Heart right ventricle (tissue), 16 donors: ENCODE measurements around the gene COL4A4. TPM values are rescaled to one million over a fixed set of nuclear protein-coding genes. Genes with fewer than 3 reads are reported as not detected.
"Not testable (repeated sequence)": the region's sequence is repeated elsewhere in the genome, so short reads cannot be mapped to it uniquely, and the experiment has no call there.

Experiments
- ATAC-seq, 8 donors: fragments of 200-7000 bp; cut with Tn5 transposase; one replicate each; pipeline ENCODE4 v1.9.1; 2020; ENCODE audit warnings: mild to moderate bottlenecking in 8 of 8, moderate library complexity in 8 of 8, moderate number of reproducible peaks in 1 of 8
- DNase-seq, 2 donors: peaks; one replicate each; pipeline ENCODE4 v3.0.0-alpha.2; 2020
- H3K27ac ChIP-seq, 10 donors: fragments of 200-600 bp; sonication (generic) in 2 of 10; one replicate each; pipeline versions ENCODE4 v1.5.0 to v1.8.0; 2020 to 2022; ENCODE audit warnings: mild to moderate bottlenecking in 3 of 10
- H3K27me3 ChIP-seq, 7 donors: fragments of 200-600 bp; one replicate each; pipeline ENCODE4 v1.8.0; 2021 to 2022; ENCODE audit warnings: mild to moderate bottlenecking in 2 of 7
- H3K36me3 ChIP-seq, 9 donors: fragments of 200-600 bp; sonication (generic) in 1 of 9; one replicate each; pipeline versions ENCODE4 v1.5.0 to v1.8.0; 2020 to 2022; ENCODE audit warnings: mild to moderate bottlenecking in 2 of 9
- H3K4me1 ChIP-seq, 9 donors: fragments of 200-600 bp; sonication (generic) in 1 of 9; one replicate each; pipeline versions ENCODE4 v1.5.0 to v1.8.0; 2020 to 2022; ENCODE audit warnings: mild to moderate bottlenecking in 4 of 9
- H3K4me3 ChIP-seq, 10 donors: fragments of 200-600 bp; sonication (generic) in 2 of 10; one replicate each; pipeline versions ENCODE4 v1.5.0 to v1.8.0; 2020 to 2022; ENCODE audit warnings: mild to moderate bottlenecking in 7 of 10, moderate library complexity in 2 of 10
- H3K9me3 ChIP-seq, 11 donors: fragments of 200-600 bp in 10 of 11; sonication (generic) in 2 of 11; one replicate each; pipeline versions ENCODE4 v1.5.0 to v1.8.0; 2013 to 2022; ENCODE audit warnings: mild to moderate bottlenecking in 2 of 11, control low read depth in 1 of 11, moderate library complexity in 1 of 11
- CTCF ChIP-seq, 9 donors: fragments of 200-600 bp; sonication (generic) in 2 of 9; IDR thresholded peaks; one replicate each; pipeline versions ENCODE4 v1.5.0 to v1.8.0; 2021 to 2022; ENCODE audit warnings: antibody characterized with exemption in 9 of 9, mild to moderate bottlenecking in 5 of 9, moderate library complexity in 1 of 9
- WGBS, 2 donors: extraction: QIAGEN DNeasy Blood & Tissue Kit; methylation state at CpG; one replicate each; pipeline ENCODE4 v1.1.7; 2013; ENCODE audit warnings: inconsistent platforms in 1 of 2; 5-methylcytosine and 5-hydroxymethylcytosine counted together
- intact Hi-C, 10 donors: fragments of 100-400 bp; cut with DNase I; formaldehyde crosslinking; loops; one replicate each; pipeline versions ENCODE4 v1.11.1 to v1.14.2; 2022
- polyA plus RNA-seq, 2 donors: library from polyadenylated mRNA; stranded (reverse); fragments of 200-250 nt; gene quantifications; one replicate each; pipeline ENCODE4 v1.2.3, GENCODE V29; 2013
- total RNA-seq, 10 donors: library from RNA; stranded (reverse); fragmentation: NEBNext Ultra II Directional in 3 of 10; extraction: Animal tissue kit (Norgen Biotek cat#: 25700) in 3 of 10; gene quantifications; one replicate each; pipeline versions ENCODE4 v1.2.1 to v1.2.4, GENCODE V29; 2021 to 2023
- donor health status: Arrhythmogenic right ventricular cardiomyopathy.
- donor health status: ischemic (EF 13 %, LVEDD 7.1; RV severe dilation, severe dysfunction).
- donor health status: healthy with polysubstance abuse.
- donor health status: DM: no; HTN: yes; CAD: no.
- donor health status: DM: no; HTN: no; CAD: no.
- donor health status: ischemic (EF 25% LVEDD 6.9; RV normal size, moderate dysfunction).
- donor health status: ischemic (EF 25% LVEDD 5.7; RV mildly dilated, moderate dysfunction).
- donor health status: healthy.
- donor health status: DM: yes; HTN: yes; CAD: no.
- donor health status: Ischemic cardiomyopathy.
- donor health status: ischemic (EF 35%, LVEDD 5.7; RV mildly dilated, moderate dysfunction).
- donor health status: nonischemic (EF 11% LVEDD 7.7; RV severe dilation, severe dysfunction).
- donor health status: DM: yes; HTN: yes; CAD: no.
- donor health status: PGD.
- donor health status: ischemic (EF 29% LVEDD 5.4; RV normal size, mild dysfunction).
- donor health status: nonischemic (EF 23%, LVEDD 6.1; RV moderate dilation, normal function).

COL4A4 gene
- total and polyA plus RNA-seq, 12 donors, result 0.84 to 11.4 (median 4.1) TPM

- H3K9me3 ChIP-seq, result peaks cover 0 to 16% (median 0%) of the 10 kb centered on the region in 11 donors
- intact Hi-C loops, result no loop called here
- ATAC-seq, result no peak
- no peak overlapping the region for H3K4me3 ChIP-seq
- H3K27ac ChIP-seq, result no peak overlapping the region
- TF ChIP-seq CTCF (IDR thresholded peaks at IDR 0.05), result no peak
- H3K4me1 ChIP-seq, result no peaks in the 10 kb centered on the region
- no peaks in the 10 kb centered on the region for H3K27me3 ChIP-seq
- 74 to 75% methylated on average over 6 of the region's 6 CpGs for WGBS, 2 donors
- DNase-seq, result no peak
- peaks cover 0 to 69% (median 3%) of the 10 kb centered on the region in 9 donors for H3K36me3 ChIP-seq
These were observed 84.3 kb downstream of the COL4A4 start for GRCh38 chr2:227079726-227080125.

- intact Hi-C loops, H3K27ac ChIP-seq, H3K4me3 ChIP-seq, H3K27me3 ChIP-seq, DNase-seq, ATAC-seq, H3K4me1 ChIP-seq: not testable (repeated sequence)
- H3K36me3 ChIP-seq, result peaks cover 0 to 11% (median 0%) of the 10 kb centered on the region in 9 donors
- peaks cover 0 to 10% (median 0%) of the 10 kb centered on the region in 11 donors for H3K9me3 ChIP-seq
- WGBS, 2 donors, result 69 to 76% methylated on average over 14 of the region's 14 CpGs
These were observed 98.9 kb downstream of the COL4A4 start for GRCh38 chr2:227065065-227065464.

GRCh38 chr2:227058888-227059399, 105.1 kb downstream of the COL4A4 start:
- H3K9me3 ChIP-seq, result peaks cover 0 to 2% (median 0%) of the 10 kb centered on the region in 11 donors
- intact Hi-C loops, result no loop called here
- DNase-seq (no peak), ATAC-seq (no peak)
- H3K4me3 ChIP-seq, result no peak overlapping the region
- no peak overlapping the region for H3K27ac ChIP-seq
- H3K36me3 ChIP-seq, result peaks cover 0 to 51% (median 0%) of the 10 kb centered on the region in 9 donors
- H3K27me3 ChIP-seq, result no peaks in the 10 kb centered on the region
- no peaks in the 10 kb centered on the region for H3K4me1 ChIP-seq
- TF ChIP-seq CTCF (IDR thresholded peaks at IDR 0.05), result no peak
- 82 to 84% methylated on average over 5 of the region's 5 CpGs for WGBS, 2 donors

GRCh38 chr2:227057743-227058447, 106.1 kb downstream of the COL4A4 start:
- TF ChIP-seq CTCF (IDR thresholded peaks at IDR 0.05), result no peak
- DNase-seq (no peak), ATAC-seq (no peak)
- Histone ChIP-seq H3K4me3 (no peak overlapping the region), H3K27me3 (no peaks in the 10 kb centered on the region), H3K36me3 (peaks cover 0 to 56% (median 0%) of the 10 kb centered on the region in 9 donors), H3K9me3 (no peaks in the 10 kb centered on the region), H3K27ac (no peak overlapping the region), H3K4me1 (no peaks in the 10 kb centered on the region)
- 66 to 72% methylated on average over 3 of the region's 3 CpGs for WGBS, 2 donors
- intact Hi-C loops, result no loop called here

GRCh38 chr2:227057060-227057459, 106.9 kb downstream of the COL4A4 start:
- ATAC-seq (no peak), DNase-seq (no peak)
- Histone ChIP-seq H3K4me3 (no peak overlapping the region), H3K4me1 (no peaks in the 10 kb centered on the region), H3K27me3 (no peaks in the 10 kb centered on the region), H3K9me3 (no peaks in the 10 kb centered on the region), H3K27ac (no peak overlapping the region), H3K36me3 (peaks cover 0 to 62% (median 0%) of the 10 kb centered on the region in 9 donors)
- WGBS, 2 donors, result 75 to 93% methylated on average over 1 of the region's 1 CpG
- intact Hi-C loops, result no loop called here
- TF ChIP-seq CTCF (IDR thresholded peaks at IDR 0.05), result no peak
